Endothelial cell of umbilical vein (primary cell): Measurements from ENCODE around the gene NOTCH3.

Source experiments
- EZH2 ChIP-seq: IDR thresholded peaks from 2 replicates; pipeline ENCODE4 v1.6.1; 2012; ENCODE audit warnings: borderline replicate concordance, low read depth, mild to moderate bottlenecking, moderate library complexity, low read length, inconsistent platforms; ENCODE audit not compliant: severe bottlenecking
- GATA2 ChIP-seq: IDR thresholded peaks from 2 replicates; pipeline ENCODE4 v1.7.0; 2011; ENCODE audit warnings: low read depth, mild to moderate bottlenecking, moderate library complexity, mixed read lengths, low read length; ENCODE audit not compliant: insufficient read length, insufficient read depth
- JUN ChIP-seq: IDR thresholded peaks from 2 replicates; pipeline ENCODE4 v1.6.1; 2011; ENCODE audit warnings: borderline replicate concordance, low read depth; ENCODE audit not compliant: insufficient read length, insufficient read depth
- MYC ChIP-seq: IDR thresholded peaks from one replicate; pipeline ENCODE4 v1.6.1; 2011; ENCODE audit warnings: mild to moderate bottlenecking, low read depth, low read length
- POLR2A ChIP-seq: IDR thresholded peaks from 2 replicates; pipeline ENCODE4 v1.6.1; 2012; ENCODE audit warnings: low read depth, mild to moderate bottlenecking, control low read depth, low read length
- POLR2AphosphoS5 ChIP-seq: IDR thresholded peaks from 2 replicates; pipeline ENCODE4 v1.6.1; 2012; ENCODE audit warnings: low read depth, mild to moderate bottlenecking, control low read depth, low read length, moderate library complexity; ENCODE audit not compliant: insufficient read depth
- TF ChIP-seq, protein P1 (sequence below), 2 donors: IDR thresholded peaks; 1 replicate in 1 of 2; 2 replicates in 1 of 2; pipeline ENCODE4 v1.5.1; 2011; ENCODE audit warnings: low read length in 2 of 2, mild to moderate bottlenecking in 2 of 2, moderate library complexity in 2 of 2, control low read depth in 1 of 2, inconsistent platforms in 1 of 2, low read depth in 1 of 2; ENCODE audit not compliant: insufficient read depth in 1 of 2; ENCODE audit errors: extremely low read depth in 1 of 2
- TF ChIP-seq, protein P2 (sequence below): IDR thresholded peaks from 2 replicates; pipeline ENCODE4 v1.6.1; 2011; ENCODE audit not compliant: insufficient read depth, insufficient read length

DNA sequence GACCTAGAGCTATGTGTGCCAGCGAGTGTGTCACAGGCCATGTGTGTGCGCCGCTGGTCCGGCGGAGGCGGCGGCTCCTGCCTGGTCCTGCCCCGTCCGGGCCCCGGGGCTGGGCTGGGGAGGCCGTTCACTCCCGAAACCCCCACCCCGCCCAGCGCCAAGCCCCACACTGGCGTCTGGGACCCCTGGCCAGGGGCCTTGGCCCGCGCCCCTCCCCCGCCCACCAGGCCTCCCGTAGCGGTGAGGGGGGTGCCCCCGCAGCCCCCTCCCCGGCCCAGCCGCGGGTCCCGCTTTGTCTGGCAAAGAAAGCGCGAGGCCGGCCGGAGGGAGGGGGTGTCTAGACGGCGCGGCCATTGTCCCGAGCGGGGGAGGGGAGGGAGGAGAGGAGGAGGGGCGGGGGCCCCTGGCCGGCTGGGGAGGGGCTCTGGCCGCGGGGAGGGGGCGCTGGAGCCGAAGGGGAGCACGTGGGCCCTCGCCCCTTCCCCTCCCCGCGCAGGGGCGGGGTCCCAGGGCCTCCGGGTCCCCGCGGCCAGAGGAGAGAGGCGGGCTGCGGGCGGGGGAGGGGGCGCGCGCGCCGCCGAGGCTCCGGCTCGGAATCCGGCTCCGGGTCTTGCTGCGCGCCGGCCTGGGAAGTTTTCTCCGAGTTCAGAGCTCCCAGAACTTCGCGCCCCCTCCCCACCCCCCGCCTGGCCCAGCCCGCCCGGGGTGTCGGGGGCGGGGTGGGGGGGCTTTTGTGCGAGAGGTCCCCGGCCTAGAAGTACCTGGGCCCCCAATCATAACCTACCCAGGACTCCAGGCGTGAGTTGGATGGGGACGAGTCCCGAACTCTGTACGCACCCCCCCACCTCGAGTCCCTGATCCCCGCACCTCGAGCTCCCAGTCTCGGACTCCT is 888 bp downstream of the NOTCH3 start:
- TF ChIP-seq POLR2AphosphoS5 (no peak), EZH2 (peak; percentile 73), POLR2A (no peak), MYC (no peak), GATA2 (no peak), JUN (no peak)
- TF ChIP-seq, protein P1, sequence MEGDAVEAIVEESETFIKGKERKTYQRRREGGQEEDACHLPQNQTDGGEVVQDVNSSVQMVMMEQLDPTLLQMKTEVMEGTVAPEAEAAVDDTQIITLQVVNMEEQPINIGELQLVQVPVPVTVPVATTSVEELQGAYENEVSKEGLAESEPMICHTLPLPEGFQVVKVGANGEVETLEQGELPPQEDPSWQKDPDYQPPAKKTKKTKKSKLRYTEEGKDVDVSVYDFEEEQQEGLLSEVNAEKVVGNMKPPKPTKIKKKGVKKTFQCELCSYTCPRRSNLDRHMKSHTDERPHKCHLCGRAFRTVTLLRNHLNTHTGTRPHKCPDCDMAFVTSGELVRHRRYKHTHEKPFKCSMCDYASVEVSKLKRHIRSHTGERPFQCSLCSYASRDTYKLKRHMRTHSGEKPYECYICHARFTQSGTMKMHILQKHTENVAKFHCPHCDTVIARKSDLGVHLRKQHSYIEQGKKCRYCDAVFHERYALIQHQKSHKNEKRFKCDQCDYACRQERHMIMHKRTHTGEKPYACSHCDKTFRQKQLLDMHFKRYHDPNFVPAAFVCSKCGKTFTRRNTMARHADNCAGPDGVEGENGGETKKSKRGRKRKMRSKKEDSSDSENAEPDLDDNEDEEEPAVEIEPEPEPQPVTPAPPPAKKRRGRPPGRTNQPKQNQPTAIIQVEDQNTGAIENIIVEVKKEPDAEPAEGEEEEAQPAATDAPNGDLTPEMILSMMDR (IDR thresholded peaks at IDR 0.05; ENCODE audit: extremely low read depth in 1 of 2, insufficient read depth in 1 of 2, low read depth in 1 of 2, low read length in 2 of 2), result no peak
- TF ChIP-seq, protein P2, sequence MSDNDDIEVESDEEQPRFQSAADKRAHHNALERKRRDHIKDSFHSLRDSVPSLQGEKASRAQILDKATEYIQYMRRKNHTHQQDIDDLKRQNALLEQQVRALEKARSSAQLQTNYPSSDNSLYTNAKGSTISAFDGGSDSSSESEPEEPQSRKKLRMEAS, result no peak
